Lung (tissue), 12 donors: Measurements from ENCODE around the gene GRIP1. TPM values are rescaled to one million over a fixed set of nuclear protein-coding genes. Genes with fewer than 3 reads are reported as not detected.

ENCODE experiments used
- ATAC-seq: fragments of 200-7000 bp; cut with Tn5 transposase; one replicate; pipeline ENCODE4 v1.9.1; 2020; ENCODE audit warnings: moderate number of reproducible peaks; ENCODE audit not compliant: insufficient read depth, low FRiP score
- DNase-seq, 3 donors: peaks; one replicate each; pipeline ENCODE4 v3.0.0-alpha.2; 2013 to 2017
- H3K27ac ChIP-seq, 2 donors: one replicate each; pipeline ENCODE4 v1.5.1; 2013; ENCODE audit warnings: mild to moderate bottlenecking in 2 of 2, moderate library complexity in 2 of 2, control low read depth in 1 of 2, inconsistent platforms in 1 of 2, low read depth in 1 of 2, low read length in 1 of 2
- H3K27me3 ChIP-seq, 3 donors: one replicate each; pipeline ENCODE4 v1.5.1; 2013; ENCODE audit warnings: low read length in 2 of 3; ENCODE audit not compliant: control insufficient read depth in 3 of 3, insufficient read depth in 3 of 3
- H3K36me3 ChIP-seq, 4 donors: one replicate each; pipeline ENCODE4 v1.5.1; 2013; ENCODE audit warnings: low read length in 4 of 4, mild to moderate bottlenecking in 1 of 4, moderate library complexity in 1 of 4; ENCODE audit not compliant: control insufficient read depth in 4 of 4, insufficient read depth in 4 of 4
- H3K4me1 ChIP-seq, 5 donors: one replicate each; pipeline ENCODE4 v1.5.1; 2013; ENCODE audit warnings: low read length in 5 of 5, mild to moderate bottlenecking in 2 of 5, moderate library complexity in 1 of 5; ENCODE audit not compliant: control insufficient read depth in 5 of 5, insufficient read depth in 5 of 5
- H3K4me3 ChIP-seq: one replicate; pipeline ENCODE4 v1.5.1; 2013; ENCODE audit warnings: mild to moderate bottlenecking, control low read depth, moderate library complexity
- H3K9ac ChIP-seq, 2 donors: one replicate each; pipeline ENCODE4 v1.5.1; 2013; ENCODE audit warnings: low read length in 2 of 2, control low read depth in 1 of 2; ENCODE audit not compliant: insufficient read depth in 1 of 2
- H3K9me3 ChIP-seq, 4 donors: one replicate each; pipeline ENCODE4 v1.5.1; 2013; ENCODE audit warnings: low read length in 3 of 4, mild to moderate bottlenecking in 1 of 4, moderate library complexity in 1 of 4; ENCODE audit not compliant: control insufficient read depth in 4 of 4, insufficient read depth in 3 of 4
- CTCF ChIP-seq: IDR thresholded peaks from 2 replicates; pipeline ENCODE4 v1.5.1; 2012; ENCODE audit warnings: mild to moderate bottlenecking; ENCODE audit errors: control extremely low read depth, extremely low read depth
- WGBS, 2 donors: extraction: QIAGEN DNeasy Blood & Tissue Kit; methylation state at CpG; one replicate each; pipeline ENCODE4 v1.1.7; 2013; 5-methylcytosine and 5-hydroxymethylcytosine counted together
- polyA plus RNA-seq, 2 donors: library from polyadenylated mRNA; stranded (reverse); fragments of 200-250 nt; gene quantifications; one replicate each; pipeline ENCODE4 v1.2.1, GENCODE V29; 2013
- total RNA-seq, 2 donors: library from RNA; depleted of rRNA in 1 of 2; stranded (reverse); fragments of >200 nt in 1 of 2; gene quantifications; one replicate each; pipeline ENCODE4 v1.2.1, GENCODE V29; 2014 to 2021
- donor health status: control.
- donor health status: control.
- donor health status: Bipolar disorder and iron deficiency.
- donor health status: healthy.
- donor health status: DM: yes; HTN: yes; CAD: no.

Gene GRIP1
- total and polyA plus RNA-seq, 4 donors = 0.20 to 3.6 (median 0.83) TPM

GRCh38 chr12:66648033-66648735, 30.7 kb downstream of the GRIP1 start:
- Histone ChIP-seq H3K27ac (no peak overlapping the region), H3K27me3 (no peaks in the 10 kb centered on the region), H3K36me3 (no peaks in the 10 kb centered on the region), H3K4me1 (no peaks in the 10 kb centered on the region), H3K9me3 (no peaks in the 10 kb centered on the region), H3K4me3 (no peak overlapping the region), H3K9ac (no peak overlapping the region)
- TF ChIP-seq CTCF = no peak
- DNase-seq (peak in 2 of 3 donors; percentile 20 to 26), ATAC-seq (no peak)
- whole genome bisulfite sequencing, 2 donors = 78 to 85% methylated on average over 10 of the region's 10 CpGs

GRCh38 chr12:66647034-66647691, 31.7 kb downstream of the GRIP1 start:
- no peak overlapping the region for H3K4me3 ChIP-seq
- TF ChIP-seq CTCF = no peak
- no peaks in the 10 kb centered on the region for H3K27me3 ChIP-seq
- no peaks in the 10 kb centered on the region for H3K9me3 ChIP-seq
- H3K36me3 ChIP-seq = no peaks in the 10 kb centered on the region
- ATAC-seq (no peak), DNase-seq (no peak)
- no peak overlapping the region for H3K27ac ChIP-seq
- WGBS, 2 donors = 75 to 76% methylated on average over 5 of the region's 5 CpGs
- no peak overlapping the region for H3K9ac ChIP-seq
- no peaks in the 10 kb centered on the region for H3K4me1 ChIP-seq

GRCh38 chr12:66644151-66644550, 34.7 kb downstream of the GRIP1 start:
- TF ChIP-seq CTCF = no peak
- Histone ChIP-seq H3K36me3 (no peaks in the 10 kb centered on the region), H3K4me1 (no peaks in the 10 kb centered on the region), H3K27ac (no peak overlapping the region), H3K9ac (no peak overlapping the region), H3K27me3 (no peaks in the 10 kb centered on the region), H3K9me3 (no peaks in the 10 kb centered on the region), H3K4me3 (no peak overlapping the region)
- WGBS, 2 donors = 77 to 79% methylated on average over 1 of the region's 1 CpG
- DNase-seq = no peak
- no peak for ATAC-seq
